OCI-M1 (cell line): ENCODE results near the gene MPP4.
"Not testable (repeated sequence)": the region's sequence is repeated elsewhere in the genome, so short reads cannot be mapped to it uniquely, and the experiment has no call there.

Source experiments
- DNase-seq: peaks from one replicate; lab custom pipeline; 2025; lab: John Stamatoyannopoulos, UW

Gene MPP4

GRCh38 chr2:201673546-201673945 is 24.9 kb downstream of the MPP4 start:
- DNase-seq: no peak

GRCh38 chr2:201671205-201671604 is 27.2 kb downstream of the MPP4 start:
- not testable (repeated sequence) for DNase-seq

- no peak for DNase-seq
Measured at GRCh38 chr2:201669865-201670264, 28.6 kb downstream of the MPP4 start.

GRCh38 chr2:201668402-201668910 is 30.0 kb downstream of the MPP4 start:
- DNase-seq: peak; percentile 13

GRCh38 chr2:201664334-201664733 is 34.1 kb downstream of the MPP4 start:
- DNase-seq: no peak

- DNase-seq: no peak
Measured at GRCh38 chr2:201661366-201661765, 37.1 kb downstream of the MPP4 start.

- peak; percentile 20 for DNase-seq
Measured at GRCh38 chr2:201660293-201660895, 38.0 kb downstream of the MPP4 start.

GRCh38 chr2:201656740-201657139 is 41.7 kb downstream of the MPP4 start:
- DNase-seq: no peak

- no peak for DNase-seq
Measured at GRCh38 chr2:201656102-201656501, 42.3 kb downstream of the MPP4 start.

GRCh38 chr2:201654616-201655384 is 43.6 kb downstream of the MPP4 start:
- no peak for DNase-seq

- no peak for DNase-seq
Measured at GRCh38 chr2:201653221-201653620, 45.2 kb downstream of the MPP4 start.

- no peak for DNase-seq
Measured at GRCh38 chr2:201649442-201649841, 49.0 kb downstream of the MPP4 start.

GRCh38 chr2:201647431-201647830 is 51.0 kb downstream of the MPP4 start:
- peak; percentile 11 for DNase-seq

- no peak for DNase-seq
Measured at GRCh38 chr2:201644001-201644400, 54.4 kb downstream of the MPP4 start.

GRCh38 chr2:201643216-201643890 is 55.1 kb downstream of the MPP4 start, which contains the start of gene TMEM237:
Gene TMEM237, minus strand, starts transcription at chr2:201643503. Its CDS starts 103 bp downstream, at chr2:201643400.
- DNase-seq: no peak

GRCh38 chr2:201642579-201643215 is 55.7 kb downstream of the MPP4 start:
- peak; percentile 87 for DNase-seq

GRCh38 chr2:201642086-201642578 is 56.3 kb downstream of the MPP4 start:
- peak; percentile 87 for DNase-seq

GRCh38 chr2:201639205-201639604 is 59.2 kb downstream of the MPP4 start:
- DNase-seq: no peak

- DNase-seq: no peak
Measured at GRCh38 chr2:201638326-201638725, 60.1 kb downstream of the MPP4 start.

GRCh38 chr2:201633661-201634249 is 64.7 kb downstream of the MPP4 start:
- no peak for DNase-seq

GRCh38 chr2:201631041-201631440 is 67.4 kb downstream of the MPP4 start:
- no peak for DNase-seq

GRCh38 chr2:201630577-201630976 is 67.9 kb downstream of the MPP4 start:
- no peak for DNase-seq
